Fibroblast of lung (primary cell): Measurements from ENCODE around the gene RABEPK.

Experiments
- CTCF ChIP-seq, 2 donors: IDR thresholded peaks in 1 of 2; conservative IDR thresholded peaks in 1 of 2; 1 replicate in 1 of 2; 2 replicates in 1 of 2; pipeline ENCODE4 v1.5.1; 2011 to 2012; ENCODE audit warnings: low read length in 2 of 2, control low read depth in 1 of 2, inconsistent platforms in 1 of 2, low read depth in 1 of 2, mild to moderate bottlenecking in 1 of 2
- EZH2 ChIP-seq: IDR thresholded peaks from 2 replicates; pipeline ENCODE4 v1.5.1; 2012; ENCODE audit warnings: low read length, control low read depth, mild to moderate bottlenecking; ENCODE audit errors: missing control alignments

- TF ChIP-seq CTCF (conservative IDR thresholded peaks at IDR 0.05 in 1 of 2, IDR thresholded peaks at IDR 0.05 in 1 of 2; ENCODE audit: low read depth in 1 of 2, low read length in 2 of 2): no peak
- TF ChIP-seq EZH2: no peak
These were observed 22.5 kb upstream of the RABEPK start for GRCh38 chr9:125177888-125178287.
